Stomach (tissue), 4 donors: ENCODE measurements around the gene SH2D7.

Experiments
- POLR2AphosphoS5 ChIP-seq, 3 donors: sonication (generic); formaldehyde crosslinking; IDR thresholded peaks; one replicate each; pipeline ENCODE4 v1.6.1; 2016; ENCODE audit warnings: antibody characterized with exemption in 3 of 3
- TF ChIP-seq, protein P1 (sequence below), 7 experiments: fragments of 450-650 bp in 4 of 7; fragments of 200-600 bp in 3 of 7; sonication (generic) in 3 of 7; IDR thresholded peaks; one replicate each; pipeline ENCODE4 v1.5.1; 2016 to 2019; ENCODE audit warnings: antibody characterized with exemption in 7 of 7, control low read depth in 2 of 7, mild to moderate bottlenecking in 1 of 7

DNA sequence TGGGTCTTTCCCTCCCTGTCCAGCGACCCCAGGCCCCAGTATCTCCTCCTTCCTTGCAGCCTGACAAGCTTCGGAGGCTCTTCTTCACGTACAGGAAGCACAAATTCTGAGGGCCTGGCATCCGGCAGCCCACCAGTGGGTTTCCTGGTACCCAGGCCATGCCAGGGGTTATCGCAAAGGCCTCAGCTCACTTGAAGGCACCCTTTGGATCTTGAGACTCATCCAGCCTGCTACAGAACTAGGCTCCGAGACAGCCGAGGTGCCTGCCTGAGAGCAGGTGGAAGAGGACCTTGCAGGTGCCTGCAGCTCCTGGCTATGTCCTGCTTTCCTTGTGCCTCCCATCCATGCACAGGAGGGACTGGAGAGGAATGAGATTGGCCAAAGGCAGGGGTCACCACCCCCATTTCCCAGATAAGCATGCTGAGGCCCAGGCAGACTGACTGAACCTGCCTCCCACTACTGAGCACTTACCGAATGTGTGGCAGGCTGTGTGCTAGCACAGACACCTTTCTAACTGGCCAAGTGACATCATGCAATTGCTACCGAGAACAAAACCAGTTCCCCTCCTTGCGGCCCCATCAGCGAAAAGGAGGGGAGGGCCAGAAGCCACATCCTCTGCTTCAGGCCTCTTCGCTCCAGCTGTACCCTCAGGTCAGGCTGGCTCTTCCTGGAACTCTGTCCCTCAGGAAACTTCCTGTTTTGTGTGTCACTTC lies 11.2 kb downstream of the SH2D7 start:
- TF ChIP-seq POLR2AphosphoS5 (IDR thresholded peaks at IDR 0.05), result peak in 2 of 3 donors; percentile 7 to 31
- TF ChIP-seq, protein P1, sequence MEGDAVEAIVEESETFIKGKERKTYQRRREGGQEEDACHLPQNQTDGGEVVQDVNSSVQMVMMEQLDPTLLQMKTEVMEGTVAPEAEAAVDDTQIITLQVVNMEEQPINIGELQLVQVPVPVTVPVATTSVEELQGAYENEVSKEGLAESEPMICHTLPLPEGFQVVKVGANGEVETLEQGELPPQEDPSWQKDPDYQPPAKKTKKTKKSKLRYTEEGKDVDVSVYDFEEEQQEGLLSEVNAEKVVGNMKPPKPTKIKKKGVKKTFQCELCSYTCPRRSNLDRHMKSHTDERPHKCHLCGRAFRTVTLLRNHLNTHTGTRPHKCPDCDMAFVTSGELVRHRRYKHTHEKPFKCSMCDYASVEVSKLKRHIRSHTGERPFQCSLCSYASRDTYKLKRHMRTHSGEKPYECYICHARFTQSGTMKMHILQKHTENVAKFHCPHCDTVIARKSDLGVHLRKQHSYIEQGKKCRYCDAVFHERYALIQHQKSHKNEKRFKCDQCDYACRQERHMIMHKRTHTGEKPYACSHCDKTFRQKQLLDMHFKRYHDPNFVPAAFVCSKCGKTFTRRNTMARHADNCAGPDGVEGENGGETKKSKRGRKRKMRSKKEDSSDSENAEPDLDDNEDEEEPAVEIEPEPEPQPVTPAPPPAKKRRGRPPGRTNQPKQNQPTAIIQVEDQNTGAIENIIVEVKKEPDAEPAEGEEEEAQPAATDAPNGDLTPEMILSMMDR (IDR thresholded peaks at IDR 0.05), result no peak
